Kidney glomerular epithelial cell (primary cell): ENCODE measurements around the gene CENPP.
A peak's percentile ranks its signal among the peaks of the same experiment; 100 is the strongest.

Experiments used
- DNase-seq: peaks from one replicate; lab custom pipeline; 2025; lab: John Stamatoyannopoulos, UW

The CENPP gene

DNA sequence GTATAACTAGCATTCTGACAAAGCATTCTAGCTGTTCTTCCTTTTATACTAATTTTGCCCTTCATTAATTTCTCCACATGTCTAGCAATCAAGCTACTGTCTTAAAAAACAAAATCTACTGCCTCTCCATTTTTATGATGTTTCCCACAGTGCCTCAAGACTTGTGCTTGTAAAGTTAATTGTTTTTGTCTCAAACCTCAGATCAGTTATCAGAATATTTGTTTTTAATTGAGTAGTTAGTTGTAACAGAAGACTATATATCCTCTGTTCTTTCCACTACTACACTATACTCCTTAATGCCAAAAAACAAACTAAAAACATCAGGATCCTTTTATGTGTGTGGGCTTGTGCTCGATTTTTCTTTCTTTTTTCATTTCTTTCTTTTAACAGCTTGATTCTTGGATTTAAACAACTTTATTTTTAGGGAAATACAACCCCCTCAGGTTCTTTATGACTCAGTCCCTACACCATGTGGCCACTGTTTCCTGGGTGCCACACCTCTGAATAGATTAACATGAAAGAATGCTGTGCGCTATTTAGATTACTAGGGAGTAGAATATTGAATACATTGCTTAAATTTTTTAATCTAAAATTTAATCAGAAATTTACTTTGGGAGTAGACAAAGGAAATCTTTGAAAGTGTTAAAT is 155.4 kb downstream of the CENPP start:
- DNase-seq, result no peak

DNA sequence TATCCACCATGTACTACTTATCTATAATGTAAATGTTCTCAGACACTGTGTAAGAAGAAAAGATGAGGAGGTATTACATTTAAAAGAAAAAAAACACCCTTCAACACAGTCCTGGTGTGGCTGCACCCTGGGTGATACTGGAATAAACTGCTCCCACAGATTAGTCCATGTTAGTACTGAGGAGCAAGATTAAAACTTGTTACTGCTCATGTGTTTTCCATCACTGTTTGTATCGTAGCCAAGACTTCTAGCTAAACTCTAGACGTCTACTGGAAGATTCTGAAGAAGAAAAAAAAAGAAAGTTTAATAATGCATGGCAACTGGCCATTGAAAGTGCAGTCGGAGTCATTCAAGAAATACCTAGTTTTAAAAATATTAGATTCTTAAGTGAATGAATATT is 156.6 kb downstream of the CENPP start, which contains the start of gene ASPN:
Gene ASPN, minus strand, starts transcription at position 178 of the 400 bp plus-strand sequence.
- no peak for DNase-seq

DNA sequence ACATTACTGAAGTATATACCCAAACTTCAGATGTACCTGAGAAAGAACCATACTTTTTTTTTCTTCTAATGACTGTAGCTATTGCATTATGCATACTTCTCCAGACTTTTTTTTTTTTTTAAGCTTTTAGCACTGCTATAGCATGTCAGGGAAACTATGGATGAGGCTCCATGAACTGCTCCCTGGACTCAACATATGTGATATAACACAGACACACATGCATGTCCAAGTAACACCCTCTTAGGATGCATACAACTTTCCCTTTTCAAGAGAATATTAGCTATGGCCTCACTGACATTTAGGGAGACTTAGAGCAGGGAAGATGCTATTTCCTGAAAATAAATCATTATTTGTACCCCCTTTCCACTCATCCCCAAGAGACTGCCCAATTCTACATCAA is 157.1 kb downstream of the CENPP start:
- no peak for DNase-seq

DNA sequence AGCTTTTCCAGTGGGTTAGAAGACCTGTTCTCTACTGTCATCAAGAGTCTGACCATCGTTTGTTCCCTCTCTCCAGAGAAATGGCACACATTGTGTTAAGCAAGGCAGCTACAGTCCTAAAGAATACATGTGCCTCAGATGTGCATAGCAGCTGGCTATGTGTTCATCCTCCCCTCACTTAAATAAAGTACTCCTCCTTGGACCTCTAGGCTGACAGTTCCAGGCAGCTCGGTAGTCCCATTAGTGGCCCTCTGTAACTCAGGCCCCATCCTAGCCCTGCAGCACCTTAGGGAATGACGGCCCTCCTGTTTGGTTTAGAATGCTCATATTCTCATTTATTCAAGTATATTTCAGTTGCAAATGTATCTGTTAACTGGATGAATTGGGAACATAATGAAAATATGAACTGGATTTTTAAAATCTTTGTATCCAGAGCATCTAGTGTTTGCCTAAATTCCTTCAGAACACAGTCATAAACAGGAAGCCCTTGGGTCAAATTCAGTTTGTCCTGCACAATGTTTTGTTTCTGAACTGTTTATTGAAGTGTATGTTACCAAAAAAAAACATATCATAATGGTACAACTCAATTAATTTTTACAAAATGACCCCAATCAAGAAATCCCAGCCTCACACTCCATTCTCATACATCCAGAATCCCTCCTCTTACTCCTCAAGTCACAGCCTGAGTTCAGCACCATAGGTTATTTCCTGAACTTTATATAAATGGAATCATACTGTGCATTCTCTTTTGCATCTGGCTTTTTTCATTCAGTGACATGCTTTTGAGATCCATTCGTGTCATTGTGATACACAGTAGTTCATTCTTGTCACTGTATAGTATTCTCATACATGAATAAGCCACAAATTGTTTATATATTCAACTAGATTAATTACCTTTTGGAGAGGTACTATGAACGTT is 158.1 kb downstream of the CENPP start:
- DNase-seq, result no peak

DNA sequence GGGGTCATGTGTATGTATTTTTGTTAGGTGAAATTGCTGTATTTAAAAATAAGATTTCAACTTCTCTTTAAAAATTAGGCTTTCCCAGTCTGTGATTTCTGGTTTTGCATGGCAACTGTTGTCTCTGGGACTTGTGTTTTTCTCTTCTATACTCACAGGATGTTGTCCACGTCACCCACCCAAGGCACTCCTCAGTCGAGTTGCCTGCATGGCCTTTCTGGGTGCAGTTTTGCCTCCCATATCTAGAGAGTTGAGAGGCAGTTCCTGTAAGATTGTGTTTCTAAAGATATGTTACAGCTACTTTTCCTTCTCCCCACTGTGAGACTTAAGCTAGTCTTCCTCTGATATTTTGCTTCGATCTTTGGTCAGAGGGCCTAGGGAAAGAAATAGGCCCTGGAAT is 158.8 kb downstream of the CENPP start:
- DNase-seq, result no peak

DNA sequence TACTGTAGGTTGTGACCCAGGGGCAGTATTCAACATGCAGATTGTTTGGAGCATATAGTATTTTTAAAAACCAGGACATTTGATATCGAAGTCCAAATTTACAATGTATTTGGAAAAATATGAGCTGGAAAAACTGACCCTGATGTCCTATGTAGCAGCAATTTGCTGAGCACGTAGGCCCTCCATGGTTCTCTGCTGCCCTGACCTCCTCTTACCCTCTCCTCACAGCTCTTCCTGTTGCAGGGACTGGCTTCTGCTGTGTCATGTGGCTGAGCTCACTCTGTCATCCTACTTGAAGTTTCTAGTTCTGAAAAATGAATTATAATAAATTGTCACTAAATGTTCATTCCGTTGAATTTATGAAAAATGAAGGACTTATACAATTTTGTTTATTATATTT is 160.6 kb downstream of the CENPP start:
- no peak for DNase-seq

DNA sequence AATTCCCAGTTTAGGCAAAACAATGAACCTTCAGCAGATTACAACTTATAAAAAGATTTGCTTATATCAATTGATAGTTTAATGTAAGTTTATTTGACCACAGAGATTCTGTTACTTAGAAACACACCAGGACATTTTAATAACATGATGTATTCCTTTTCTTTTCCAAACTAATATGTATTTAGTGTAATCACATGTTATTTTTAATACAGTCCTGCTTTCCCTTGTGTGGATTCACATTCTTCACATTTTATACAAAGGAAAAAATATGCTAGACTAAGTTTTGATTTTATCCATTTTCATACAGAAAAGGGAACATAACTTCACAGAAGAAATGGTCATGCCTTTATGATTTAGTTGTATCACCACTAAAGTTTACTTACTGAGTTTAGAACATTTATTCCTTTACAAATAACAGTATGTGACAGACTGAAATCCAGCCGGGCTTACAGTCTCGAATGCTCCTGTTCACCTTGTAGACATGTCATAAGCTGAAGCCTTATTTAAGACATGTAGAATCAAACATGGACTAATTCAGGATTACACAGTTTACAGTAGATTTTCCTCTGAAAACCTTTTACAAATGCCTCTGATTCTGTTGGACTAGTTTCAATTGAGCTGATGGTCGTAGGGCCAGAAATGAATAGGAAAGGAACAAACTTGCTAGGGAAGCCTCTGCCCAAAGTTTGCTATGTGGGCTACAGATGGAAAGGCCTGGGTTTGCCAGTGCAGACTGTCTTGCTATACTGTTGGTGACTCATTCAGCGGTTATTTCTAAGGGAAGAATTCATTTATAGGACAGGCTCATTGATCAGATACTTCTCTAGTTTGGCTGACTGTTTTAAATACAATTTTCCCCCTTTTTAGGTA is 163.2 kb downstream of the CENPP start:
- DNase-seq, result no peak

DNA sequence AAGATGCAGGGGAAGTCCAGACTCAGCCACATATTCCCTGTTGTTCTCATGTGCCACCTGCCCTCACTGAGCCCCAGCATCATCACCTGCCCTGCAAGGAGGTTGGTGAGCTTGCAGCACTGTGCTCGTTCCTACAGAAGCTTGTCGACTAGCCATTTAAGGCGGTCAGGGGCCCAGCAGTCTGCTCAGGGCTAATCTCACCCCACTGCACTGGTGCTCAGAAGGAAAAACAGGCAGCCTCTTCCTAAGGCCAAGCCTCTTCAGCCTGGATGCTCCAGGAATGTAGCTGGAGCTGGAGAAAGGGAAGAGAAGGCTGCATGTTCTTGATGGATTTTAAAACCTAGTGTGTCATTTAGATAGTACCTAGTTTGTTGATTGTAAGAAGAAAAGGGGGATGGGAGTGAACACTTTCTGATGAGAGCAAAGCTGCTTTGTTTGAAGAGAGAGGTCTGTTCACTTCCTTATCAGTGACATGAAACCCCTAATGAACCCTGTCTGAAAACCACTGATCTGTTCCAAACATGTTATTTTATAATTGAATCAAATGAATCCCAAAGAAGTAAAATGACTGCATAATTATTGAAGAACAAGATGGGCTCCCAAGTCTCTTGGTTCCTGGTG is 167.1 kb downstream of the CENPP start:
- no peak for DNase-seq

DNA sequence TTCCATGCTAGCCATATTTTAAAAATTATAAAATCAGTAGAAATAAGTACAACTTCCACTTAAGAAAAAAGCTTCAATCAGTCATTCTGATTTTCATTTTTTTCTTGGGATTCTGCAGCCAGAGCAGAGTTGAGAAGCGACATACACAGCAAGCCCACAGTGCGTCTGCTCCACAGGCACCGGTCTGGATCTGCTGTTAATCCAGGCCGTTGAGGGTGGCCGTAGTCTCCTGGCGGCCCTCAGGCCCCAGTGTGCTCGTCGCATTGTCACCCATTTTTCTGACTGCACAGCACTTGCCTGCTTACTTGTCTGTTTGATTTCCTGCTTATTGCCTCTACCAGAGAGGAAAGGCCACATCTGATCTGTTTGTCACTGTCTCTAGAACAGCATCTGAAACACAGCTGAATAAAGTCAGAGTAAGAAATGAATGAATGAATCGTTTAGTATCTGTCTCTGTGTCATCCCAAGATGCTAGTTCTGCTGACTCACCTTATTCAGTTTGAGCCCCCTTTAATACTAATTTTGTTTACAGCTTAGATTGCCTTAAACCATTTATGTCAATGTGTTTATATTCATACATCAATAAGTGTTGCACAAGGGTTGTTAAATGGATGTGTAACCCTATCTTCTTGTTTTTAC is 168.1 kb downstream of the CENPP start:
- no peak for DNase-seq

DNA sequence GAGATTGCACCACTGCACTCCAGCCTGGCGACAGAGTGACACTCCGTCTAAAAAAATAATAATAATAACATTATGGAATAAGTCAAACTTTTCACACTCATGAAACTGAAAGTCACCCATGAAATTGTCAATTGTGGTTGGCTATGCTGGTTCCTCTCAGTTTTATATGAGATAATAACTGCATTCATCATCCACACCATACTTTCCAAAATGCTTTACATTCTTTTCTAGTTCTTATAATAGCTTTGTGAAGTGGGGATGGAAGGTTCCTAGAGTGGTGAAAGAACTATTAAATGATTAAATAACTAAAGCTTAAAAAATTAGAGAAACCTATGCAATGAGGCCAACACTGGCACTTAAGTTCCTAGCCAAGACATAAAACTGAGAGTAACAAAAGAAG is 169.1 kb downstream of the CENPP start:
- DNase-seq, result no peak

DNA sequence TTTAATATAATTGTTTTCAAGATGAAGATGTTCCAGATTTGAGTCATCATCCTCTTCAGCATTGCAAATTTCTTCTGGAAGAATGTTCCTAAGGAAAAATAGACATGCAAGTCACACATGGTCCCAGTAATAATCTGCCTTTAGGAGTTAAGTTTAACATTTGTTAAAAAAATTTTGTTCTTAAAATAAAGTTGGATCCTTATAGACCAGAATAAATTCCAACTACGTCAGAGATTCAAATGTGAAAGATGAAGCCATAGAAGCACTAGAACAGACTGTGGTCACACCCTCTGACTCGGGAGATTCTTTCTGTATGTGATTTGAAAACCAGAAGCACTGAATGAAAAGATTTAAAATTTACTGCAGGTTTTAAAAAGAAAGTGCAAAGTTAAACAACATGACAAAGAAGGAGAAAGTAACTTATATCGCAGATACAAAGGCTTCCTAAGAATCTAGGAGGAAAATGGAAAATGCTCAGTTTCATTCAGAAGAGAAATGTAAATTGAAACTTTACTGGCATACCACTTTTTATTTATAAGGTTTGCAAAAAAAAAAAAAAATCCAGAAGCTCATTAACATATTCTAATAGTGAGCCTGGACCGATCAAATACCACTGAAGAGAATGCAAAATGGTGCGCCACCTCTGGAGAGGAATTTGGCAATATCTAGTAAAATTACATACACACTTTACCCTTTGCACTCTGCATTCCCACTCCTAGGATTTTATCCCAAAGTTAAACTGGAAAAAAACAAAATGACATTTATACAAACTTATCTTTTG is 170.8 kb downstream of the CENPP start:
- DNase-seq, result no peak

DNA sequence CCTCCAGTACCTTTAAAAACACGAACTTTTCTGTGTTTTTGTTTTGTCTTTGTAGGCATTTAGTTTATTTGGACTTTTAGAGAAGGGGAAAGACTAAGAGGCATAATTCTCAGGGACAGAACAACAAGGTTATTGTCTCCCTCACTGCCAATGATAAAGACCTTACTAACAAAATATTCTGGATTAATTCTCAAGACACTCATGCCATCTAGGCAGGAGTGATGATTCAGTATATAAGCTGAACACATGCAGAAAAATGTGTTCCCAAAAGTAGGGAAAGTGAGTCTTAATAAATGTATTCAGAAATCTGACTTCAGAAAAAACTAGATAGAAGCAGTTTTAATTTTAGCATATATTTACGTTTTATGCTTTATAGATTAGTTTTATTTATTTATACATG is 173.9 kb downstream of the CENPP start:
- DNase-seq, result no peak

DNA sequence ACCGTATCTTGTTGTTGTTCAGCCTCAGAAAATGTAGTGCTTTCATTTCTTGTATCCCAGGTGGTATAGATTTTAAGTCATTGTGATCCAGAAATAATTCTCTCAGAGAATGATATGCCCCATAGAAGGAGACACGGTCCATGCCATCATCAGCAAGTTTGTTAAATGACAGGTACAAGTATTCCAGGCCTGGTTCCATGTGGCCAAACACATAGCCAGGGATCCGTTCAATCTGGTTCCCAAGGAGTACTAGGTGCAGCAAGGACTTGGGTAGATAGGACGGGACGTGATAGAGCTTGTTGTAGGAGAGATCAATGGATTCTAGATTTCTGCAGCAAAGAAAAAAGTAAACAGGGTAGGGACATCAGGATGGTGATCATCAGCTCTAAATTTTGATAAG is 175.0 kb downstream of the CENPP start:
- DNase-seq, result no peak

DNA sequence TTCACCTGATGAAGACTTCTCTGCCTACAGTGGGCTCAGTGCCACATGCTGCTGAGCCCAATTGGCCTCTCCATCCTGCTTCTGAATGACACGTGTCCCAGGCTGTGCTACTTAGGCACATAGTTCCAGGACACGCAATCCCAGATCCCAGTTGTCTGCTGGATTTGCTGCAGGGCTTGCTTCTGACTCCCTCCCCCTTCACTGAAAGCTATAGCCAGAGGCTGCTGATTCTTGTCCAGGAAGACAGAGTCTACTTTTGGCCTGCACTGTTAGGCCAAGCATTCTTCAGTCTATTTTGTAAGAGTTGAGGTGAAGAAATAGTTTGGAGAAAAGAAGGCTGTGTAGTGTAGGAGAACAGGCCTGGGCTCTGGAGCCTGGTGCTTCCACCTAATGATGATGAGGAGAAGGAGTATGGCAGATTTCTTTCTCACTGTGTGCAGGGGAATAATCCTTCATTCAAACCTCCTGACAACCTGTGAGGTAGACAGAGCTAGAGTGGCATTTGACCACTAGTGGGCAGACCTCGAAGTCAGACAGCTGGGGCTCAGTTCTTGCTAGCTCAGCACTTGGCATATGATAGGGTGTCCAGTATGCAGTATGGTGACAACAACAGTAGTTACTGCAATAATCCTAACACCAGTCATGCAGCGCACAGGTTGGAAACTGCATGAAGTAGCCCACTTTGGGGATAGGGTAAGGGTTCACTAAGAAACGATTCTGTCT is 176.1 kb downstream of the CENPP start:
- no peak for DNase-seq

DNA sequence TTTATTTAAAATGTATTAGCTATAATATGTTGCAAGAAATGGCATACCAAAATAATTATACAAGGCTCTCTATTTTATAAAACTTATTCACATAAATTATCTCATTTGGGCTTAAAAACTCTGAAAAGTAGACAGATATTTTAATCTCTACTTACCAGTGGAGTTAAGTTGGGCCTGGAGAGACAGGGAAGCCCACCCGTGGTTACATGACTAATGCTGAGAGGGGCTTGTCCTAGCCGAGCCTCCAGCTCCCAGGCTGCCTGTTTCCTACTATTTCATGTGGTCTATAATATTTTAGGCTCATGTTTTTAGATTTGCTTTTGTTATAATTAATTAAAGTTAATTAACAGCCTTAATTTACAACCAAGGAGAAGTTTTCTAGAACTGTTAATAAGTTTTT is 177.4 kb downstream of the CENPP start:
- DNase-seq, result no peak

DNA sequence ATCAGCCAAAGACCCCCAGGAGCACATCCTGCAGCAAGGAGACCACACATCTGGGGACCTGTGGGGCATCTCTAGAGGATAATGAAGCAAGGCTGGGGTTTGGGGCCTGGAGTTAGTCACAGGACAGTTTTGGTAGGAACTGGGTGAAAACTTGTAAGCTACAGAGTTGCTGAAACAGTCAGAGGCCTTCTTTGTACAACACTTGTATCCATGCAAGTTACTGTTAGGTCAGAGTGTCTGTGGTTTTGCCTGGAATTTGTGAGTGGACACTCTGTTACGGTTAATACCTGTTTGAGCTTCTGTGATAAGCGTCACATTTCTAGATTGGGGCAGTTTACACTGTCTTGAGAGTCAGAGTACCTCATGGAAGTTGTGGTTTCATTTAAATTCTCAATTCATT is 179.1 kb downstream of the CENPP start:
- DNase-seq, result no peak

DNA sequence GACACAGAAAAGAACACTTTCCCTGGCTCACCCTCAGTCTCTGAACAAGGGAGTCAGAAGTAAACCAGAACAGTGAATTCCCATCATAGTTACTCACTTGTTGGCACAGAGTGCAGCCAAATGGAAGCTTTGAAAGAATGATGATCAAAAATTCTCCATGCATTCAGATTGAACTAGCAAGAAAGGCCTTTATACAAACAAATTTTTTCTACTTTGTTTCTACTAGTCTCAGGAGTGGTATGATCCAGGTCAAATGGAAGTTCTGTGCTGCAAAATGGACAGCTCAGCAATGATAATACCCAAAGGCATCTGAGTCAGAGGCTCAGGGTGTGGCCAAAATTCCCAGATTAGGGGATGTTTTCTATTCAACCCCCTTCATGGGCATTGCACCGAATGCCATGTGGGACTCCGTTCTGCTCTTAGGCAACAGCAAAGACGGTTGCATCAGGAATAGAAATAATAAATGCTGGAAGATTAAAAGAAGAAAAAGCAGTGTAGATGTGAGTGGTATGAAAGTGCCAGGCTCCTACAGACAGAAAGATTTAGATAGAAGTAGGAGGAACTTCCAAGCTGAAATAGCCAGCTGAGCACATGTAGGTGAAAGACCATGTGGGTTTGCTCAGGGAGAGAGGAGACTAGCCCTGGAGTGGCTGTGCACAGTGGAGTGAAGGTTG is 180.6 kb downstream of the CENPP start:
- DNase-seq, result peak; percentile 68

DNA sequence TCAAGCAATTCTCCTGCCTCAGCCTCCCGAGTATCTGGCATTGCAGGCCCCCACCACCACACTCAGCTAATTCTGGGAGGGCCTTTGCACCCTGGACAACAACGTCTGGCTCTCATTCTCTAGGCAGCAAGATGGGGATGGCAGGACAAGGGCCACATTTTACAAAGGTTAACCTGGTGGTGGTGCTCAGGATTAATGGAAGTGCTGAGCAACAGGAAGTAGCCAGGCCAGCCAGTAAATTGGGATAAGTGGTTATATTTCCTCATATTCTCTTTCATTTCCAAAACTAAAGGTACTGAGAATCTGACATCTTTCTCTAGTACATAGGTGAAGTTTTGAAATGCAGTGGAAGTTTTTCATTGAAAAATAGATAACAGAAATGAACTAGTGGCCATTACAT is 181.3 kb downstream of the CENPP start:
- no peak for DNase-seq

DNA sequence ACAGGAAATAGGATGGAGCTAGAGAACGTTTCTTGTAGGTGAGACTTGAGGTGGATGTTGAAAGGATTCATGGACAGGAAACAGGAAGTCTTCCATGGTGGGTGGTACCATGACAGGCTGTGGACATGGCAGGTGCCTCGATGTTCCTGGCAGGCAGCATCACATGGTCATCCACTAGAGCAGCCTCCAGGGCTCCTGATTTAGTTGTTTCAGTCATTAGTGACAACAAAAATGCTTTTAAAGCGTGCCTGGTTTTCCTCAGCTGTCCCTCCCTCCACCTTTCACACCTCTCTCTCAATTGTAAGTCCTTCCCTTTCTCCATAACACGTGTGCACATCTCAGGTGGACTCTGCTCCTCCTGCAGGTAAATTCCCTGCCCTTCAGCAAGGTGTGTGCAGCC is 181.7 kb downstream of the CENPP start:
- DNase-seq, result no peak
